HFFc6 (cell line): ENCODE results near the gene SLC31A2. TPM values are rescaled to one million over a fixed set of nuclear protein-coding genes. Genes with fewer than 3 reads are reported as not detected.

Experiments used
- DNase-seq: peaks from one replicate; pipeline ENCODE4 v3.0.0-alpha.2; 2018
- H3K27ac Mint-ChIP-seq: 2 replicates; pipeline ENCODE4 v1.8.0; 2020; ENCODE audit warnings: mild to moderate bottlenecking, mixed read lengths
- H3K27me3 Mint-ChIP-seq: 2 replicates; pipeline ENCODE4 v1.8.0; 2021; ENCODE audit warnings: mild to moderate bottlenecking, moderate library complexity, mixed read lengths; ENCODE audit not compliant: insufficient read depth
- H3K36me3 Mint-ChIP-seq: 2 replicates; pipeline ENCODE4 v1.8.0; 2021; ENCODE audit warnings: low read depth, mixed read lengths
- H3K4me1 Mint-ChIP-seq: 2 replicates; pipeline ENCODE4 v1.8.0; 2020; ENCODE audit warnings: low read depth, mixed read lengths
- H3K4me3 Mint-ChIP-seq: 2 replicates; pipeline ENCODE4 v1.8.0; 2020; ENCODE audit warnings: mild to moderate bottlenecking, moderate library complexity, mixed read lengths
- H3K9me3 Mint-ChIP-seq: 2 replicates; pipeline ENCODE4 v1.8.0; 2020; ENCODE audit warnings: mild to moderate bottlenecking, mixed read lengths
- total RNA-seq, 6 experiments: library from RNA; stranded (reverse); fragmentation: NEBNext Ultra II Directional; extraction: Animal tissue kit (Norgen Biotek cat#: 25700); gene quantifications; 2 replicates in 1 of 6; 3 replicates in 5 of 6; pipeline ENCODE4 v1.2.3, GENCODE V29; 2021
- TF ChIP-seq, protein P1 (sequence below): fragments of 200-600 bp; sonication (generic); IDR thresholded peaks from 2 replicates; pipeline ENCODE4 v1.5.0; 2021; ENCODE audit warnings: antibody characterized with exemption, mild to moderate bottlenecking

Gene SLC31A2
- total RNA-seq, 6 experiments from 2014 or later: 7.5 to 11.3 (median 9.4) TPM

DNA sequence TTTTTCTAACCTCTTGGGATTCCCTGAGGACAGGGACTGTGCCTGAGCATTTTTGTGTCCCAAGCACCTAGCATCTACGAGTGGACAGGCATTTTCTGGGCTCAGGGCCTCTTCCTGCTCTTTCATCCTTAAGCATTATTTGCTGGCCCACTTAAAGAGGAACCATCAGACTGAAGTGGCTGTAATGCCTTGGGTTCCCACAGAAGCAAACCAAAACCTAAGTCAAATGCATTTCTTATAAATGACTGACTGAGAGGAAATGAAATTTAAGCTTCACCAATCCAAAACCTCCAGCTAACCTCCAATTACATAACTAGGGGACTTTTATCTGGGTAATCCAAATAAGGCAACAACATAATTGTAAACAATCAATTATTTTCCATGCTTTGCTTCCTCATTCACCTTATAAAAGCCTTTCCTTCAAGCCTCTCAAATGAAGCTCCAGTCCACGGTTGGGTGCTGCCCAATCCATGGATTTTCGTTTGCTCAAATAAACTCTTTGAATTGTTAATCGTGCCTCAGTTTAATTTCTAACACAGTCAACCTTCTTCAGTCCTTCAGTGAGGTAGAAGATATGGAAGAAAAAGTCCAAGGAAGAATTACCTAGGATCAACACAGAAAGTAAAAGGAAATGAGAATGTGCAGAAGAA lies 25.3 kb upstream of the SLC31A2 start:
- Mint-ChIP-seq H3K4me1 (no peaks in the 10 kb centered on the region), H3K9me3 (no peaks in the 10 kb centered on the region), H3K27me3 (peaks cover 18% of the 10 kb centered on the region), H3K4me3 (no peak overlapping the region), H3K27ac (no peak overlapping the region), H3K36me3 (no peaks in the 10 kb centered on the region)
- DNase-seq: no peak
- TF ChIP-seq, protein P1, sequence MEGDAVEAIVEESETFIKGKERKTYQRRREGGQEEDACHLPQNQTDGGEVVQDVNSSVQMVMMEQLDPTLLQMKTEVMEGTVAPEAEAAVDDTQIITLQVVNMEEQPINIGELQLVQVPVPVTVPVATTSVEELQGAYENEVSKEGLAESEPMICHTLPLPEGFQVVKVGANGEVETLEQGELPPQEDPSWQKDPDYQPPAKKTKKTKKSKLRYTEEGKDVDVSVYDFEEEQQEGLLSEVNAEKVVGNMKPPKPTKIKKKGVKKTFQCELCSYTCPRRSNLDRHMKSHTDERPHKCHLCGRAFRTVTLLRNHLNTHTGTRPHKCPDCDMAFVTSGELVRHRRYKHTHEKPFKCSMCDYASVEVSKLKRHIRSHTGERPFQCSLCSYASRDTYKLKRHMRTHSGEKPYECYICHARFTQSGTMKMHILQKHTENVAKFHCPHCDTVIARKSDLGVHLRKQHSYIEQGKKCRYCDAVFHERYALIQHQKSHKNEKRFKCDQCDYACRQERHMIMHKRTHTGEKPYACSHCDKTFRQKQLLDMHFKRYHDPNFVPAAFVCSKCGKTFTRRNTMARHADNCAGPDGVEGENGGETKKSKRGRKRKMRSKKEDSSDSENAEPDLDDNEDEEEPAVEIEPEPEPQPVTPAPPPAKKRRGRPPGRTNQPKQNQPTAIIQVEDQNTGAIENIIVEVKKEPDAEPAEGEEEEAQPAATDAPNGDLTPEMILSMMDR: no peak

DNA sequence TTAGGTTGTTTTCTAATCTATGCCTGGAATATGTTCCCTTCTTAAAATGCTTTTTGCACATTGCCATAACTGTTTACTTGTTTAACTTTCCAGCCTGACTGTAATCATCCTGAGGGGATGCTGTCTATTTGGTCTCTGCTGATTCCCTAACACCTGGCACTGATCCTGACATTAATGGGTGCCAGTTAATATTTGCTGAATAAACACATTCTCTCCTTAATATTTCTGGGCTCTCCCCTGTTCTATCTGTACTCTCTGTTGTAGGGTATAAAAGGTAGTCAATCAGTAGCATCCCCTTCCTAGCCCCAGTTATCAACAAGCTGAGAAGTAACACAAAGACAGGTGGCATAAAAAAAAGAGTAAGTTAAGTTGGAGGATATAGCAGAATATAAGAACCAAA lies 21.3 kb upstream of the SLC31A2 start:
- Mint-ChIP-seq H3K9me3 (no peaks in the 10 kb centered on the region), H3K4me1 (no peaks in the 10 kb centered on the region), H3K36me3 (no peaks in the 10 kb centered on the region), H3K27me3 (peaks cover 18% of the 10 kb centered on the region), H3K4me3 (no peak overlapping the region), H3K27ac (no peak overlapping the region)
- DNase-seq: no peak
- TF ChIP-seq, protein P1: no peak

DNA sequence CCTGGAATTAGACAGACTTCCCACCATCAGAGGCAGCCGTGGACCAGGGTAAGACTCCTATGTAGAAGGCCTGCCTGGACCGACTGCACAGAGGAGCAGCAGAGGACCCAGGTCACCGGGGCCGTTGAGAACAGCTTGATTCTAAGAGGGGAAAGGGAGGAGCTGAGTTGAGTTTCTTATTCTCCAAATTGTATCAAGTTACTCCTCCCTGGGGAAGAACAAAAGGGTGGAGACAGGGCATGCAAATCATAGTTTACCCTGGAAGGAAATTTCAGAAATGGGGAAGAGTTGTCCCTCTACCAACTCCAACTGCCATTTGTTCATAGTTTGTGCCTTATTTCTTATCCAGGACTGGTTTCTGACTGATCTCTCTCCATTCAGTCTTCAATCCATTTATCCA lies 20.9 kb upstream of the SLC31A2 start:
- TF ChIP-seq, protein P1: no peak
- DNase-seq: no peak
- H3K27ac Mint-ChIP-seq: no peak overlapping the region
- no peaks in the 10 kb centered on the region for H3K36me3 Mint-ChIP-seq
- H3K4me1 Mint-ChIP-seq: no peaks in the 10 kb centered on the region
- H3K27me3 Mint-ChIP-seq: peaks cover 17% of the 10 kb centered on the region
- H3K4me3 Mint-ChIP-seq: no peak overlapping the region
- H3K9me3 Mint-ChIP-seq: no peaks in the 10 kb centered on the region

DNA sequence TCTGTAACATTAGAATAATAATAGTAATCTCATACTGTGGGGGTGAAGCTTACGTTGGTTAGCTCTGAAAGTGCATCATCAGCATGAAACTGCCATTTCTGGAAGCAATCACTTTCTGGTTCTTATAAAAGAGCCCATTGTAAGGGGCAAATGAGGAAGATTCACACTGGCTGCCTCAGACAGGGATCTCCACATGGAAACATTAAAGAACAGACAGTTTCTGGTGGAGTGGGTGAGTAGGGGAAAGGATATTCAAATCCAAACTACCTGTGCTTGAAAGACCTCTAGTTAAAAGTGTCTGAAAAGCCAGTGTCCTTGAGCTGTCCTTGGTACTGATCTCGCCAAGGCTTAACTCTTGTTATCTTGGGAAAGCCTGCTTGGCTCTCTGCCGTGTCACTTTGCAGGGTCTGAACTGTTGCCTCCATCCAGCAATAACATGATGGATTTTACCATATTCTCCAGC lies 19.1 kb upstream of the SLC31A2 start:
- Mint-ChIP-seq H3K4me1 (no peaks in the 10 kb centered on the region), H3K9me3 (no peaks in the 10 kb centered on the region), H3K36me3 (no peaks in the 10 kb centered on the region), H3K4me3 (no peak overlapping the region), H3K27me3 (peaks cover 17% of the 10 kb centered on the region), H3K27ac (no peak overlapping the region)
- TF ChIP-seq, protein P1: no peak
- DNase-seq: peak; percentile 15

DNA sequence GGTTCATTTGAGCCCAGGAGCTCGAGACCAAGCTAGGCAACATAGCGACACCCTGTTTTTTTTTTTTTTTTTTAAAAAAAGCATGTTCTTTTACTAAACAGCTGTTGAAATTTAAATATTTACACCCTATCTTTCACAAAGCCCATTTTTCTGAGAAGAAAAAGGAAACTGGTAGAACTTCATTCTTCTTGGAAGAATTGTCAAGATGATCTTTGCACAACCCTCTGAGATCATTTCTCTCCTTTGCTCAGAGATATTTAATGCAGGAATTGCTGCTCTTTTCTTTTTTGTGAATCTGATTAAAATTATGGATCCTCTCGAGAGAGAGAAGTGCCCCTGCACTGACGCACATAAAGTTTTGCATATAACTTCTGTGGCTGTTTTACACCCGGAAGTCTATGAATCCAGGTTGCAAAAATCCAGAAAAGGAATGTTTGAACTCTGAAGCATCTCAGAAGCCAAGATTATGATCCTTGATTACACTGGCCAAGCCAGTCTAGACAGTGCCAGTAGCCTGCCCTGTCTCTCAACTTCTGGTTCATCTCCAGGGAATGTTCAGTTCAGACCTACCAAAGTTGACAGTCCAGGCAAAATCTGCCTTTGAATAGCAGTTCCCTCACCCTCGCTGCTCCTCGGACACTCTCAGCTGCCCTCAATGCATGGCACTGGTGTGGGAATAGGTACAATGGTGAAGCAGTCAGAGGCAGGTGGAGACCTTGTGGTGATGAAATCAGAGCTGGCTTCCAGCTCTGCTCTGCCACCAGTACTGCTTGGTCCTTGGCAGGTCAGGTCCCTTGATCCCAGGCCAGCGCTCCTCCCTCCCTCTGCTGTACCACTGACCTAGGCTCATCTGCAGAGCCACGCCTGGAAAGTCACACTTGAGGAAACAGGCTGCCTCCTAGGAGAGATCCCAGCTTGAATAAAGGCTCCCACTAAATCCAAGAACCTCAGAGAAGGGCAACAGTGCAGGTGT lies 13.3 kb upstream of the SLC31A2 start:
- Mint-ChIP-seq H3K4me3 (no peak overlapping the region), H3K27me3 (peaks cover 6% of the 10 kb centered on the region), H3K9me3 (no peaks in the 10 kb centered on the region; the same call in 1 of the 2 replicates), H3K27ac (no peak overlapping the region), H3K36me3 (no peaks in the 10 kb centered on the region), H3K4me1 (no peaks in the 10 kb centered on the region)
- TF ChIP-seq, protein P1: no peak
- DNase-seq: no peak
